ENCODE results near the gene SUSD2. TPM values are rescaled to one million over a fixed set of nuclear protein-coding genes. Genes with fewer than 3 reads are reported as not detected.

Gene SUSD2
- total and polyA plus RNA-seq, 12 donors = 0.28 to 62.7 (median 19.2) TPM

- H3K9me3 ChIP-seq (replicated peaks in 1 of 3) = no peaks in the 10 kb centered on the region
- intact Hi-C loops (cut with DNase I) = loop anchor here in 1 of 2 donors (10.0 kb wide), 2 partner anchors 72 to 222 kb away; no protein-coding TSS in a partner anchor
- 88 to 98% (median 91%) methylated on average over 2 to 5 of the region's 5 CpGs for WGBS, 4 donors
- H3K27ac ChIP-seq = peak overlapping the region in 1 of 5 donors; percentile 82
- H3K36me3 ChIP-seq (replicated peaks in 1 of 2) = peaks cover 0 to 31% of the 10 kb centered on the region in 2 donors
- no peak for DNase-seq
- no peak for TF ChIP-seq POLR2A (IDR thresholded peaks at IDR 0.05)
- no peak for TF ChIP-seq CTCF (IDR thresholded peaks at IDR 0.05)
- H3K4me3 ChIP-seq = no peak overlapping the region
- no peaks in the 10 kb centered on the region for H3K27me3 ChIP-seq
- H3K4me1 ChIP-seq (replicated peaks in 1 of 2) = peaks cover 0 to 5% of the 10 kb centered on the region in 2 donors
Observed at GRCh38 chr22:24177045-24177444, 4.2 kb upstream of the SUSD2 start.

GRCh38 chr22:24177456-24177855 lies 3.8 kb upstream of the SUSD2 start:
- DNase-seq = no peak
- Histone ChIP-seq H3K27me3 (no peaks in the 10 kb centered on the region), H3K4me1 (replicated peaks in 1 of 2) (peaks cover 0 to 5% of the 10 kb centered on the region in 2 donors), H3K4me3 (no peak overlapping the region), H3K9me3 (replicated peaks in 1 of 3) (no peaks in the 10 kb centered on the region), H3K36me3 (replicated peaks in 1 of 2) (peaks cover 0 to 27% of the 10 kb centered on the region in 2 donors), H3K27ac (no peak overlapping the region)
- no peak for TF ChIP-seq CTCF (IDR thresholded peaks at IDR 0.05)
- no peak for TF ChIP-seq POLR2A (IDR thresholded peaks at IDR 0.05)
- 93% methylated on average over 2 to 10 of the region's 10 CpGs for WGBS, 4 donors
- intact Hi-C loops (cut with DNase I) = loop anchor here in 1 of 2 donors (10.0 kb wide), 2 partner anchors 73 to 223 kb away; no protein-coding TSS in a partner anchor

- intact Hi-C loops (cut with DNase I) = loop anchor here in 1 of 2 donors (10.0 kb wide), 2 partner anchors 73 to 223 kb away; no protein-coding TSS in a partner anchor
- H3K36me3 ChIP-seq (replicated peaks in 1 of 2) = peaks cover 0 to 21% of the 10 kb centered on the region in 2 donors
- TF ChIP-seq CTCF (IDR thresholded peaks at IDR 0.05) = no peak
- TF ChIP-seq POLR2A (IDR thresholded peaks at IDR 0.05) = no peak
- H3K27me3 ChIP-seq = no peaks in the 10 kb centered on the region
- no peak overlapping the region for H3K27ac ChIP-seq
- H3K9me3 ChIP-seq (replicated peaks in 1 of 3) = no peaks in the 10 kb centered on the region
- DNase-seq = no peak
- H3K4me1 ChIP-seq (replicated peaks in 1 of 2) = peaks cover 0 to 5% of the 10 kb centered on the region in 2 donors
- WGBS, 4 donors = 92 to 100% (median 94%) methylated on average over 3 to 12 of the region's 12 CpGs
- no peak overlapping the region for H3K4me3 ChIP-seq
Observed at GRCh38 chr22:24178021-24178431, 3.3 kb upstream of the SUSD2 start.

- Histone ChIP-seq H3K27me3 (no peaks in the 10 kb centered on the region), H3K27ac (no peak overlapping the region), H3K4me3 (no peak overlapping the region), H3K36me3 (replicated peaks in 1 of 2) (peaks cover 0 to 15% of the 10 kb centered on the region in 2 donors), H3K4me1 (replicated peaks in 1 of 2) (peaks cover 0 to 5% of the 10 kb centered on the region in 2 donors), H3K9me3 (replicated peaks in 1 of 3) (no peaks in the 10 kb centered on the region)
- TF ChIP-seq CTCF (IDR thresholded peaks at IDR 0.05) (peak in 2 of 6 experiments; percentile 5 to 12), POLR2A (IDR thresholded peaks at IDR 0.05) (no peak)
- no peak for DNase-seq
- intact Hi-C loops (cut with DNase I) = loop anchor here in 1 of 2 donors (10.0 kb wide), 2 partner anchors 74 to 224 kb away; no protein-coding TSS in a partner anchor
- WGBS, 4 donors = 88 to 90% (median 89%) methylated on average over 16 to 21 of the region's 21 CpGs
Observed at GRCh38 chr22:24178502-24179440, 2.5 kb upstream of the SUSD2 start.
